C4-2B (cell line): ENCODE measurements around the gene AP4E1.

Experiments used
- CTCF ChIP-seq: fragments of 450-650 bp; conservative IDR thresholded peaks from 2 replicates; pipeline ENCODE4 v1.5.1; 2017; ENCODE audit warnings: mild to moderate bottlenecking
- ZFX ChIP-seq: fragments of 450-650 bp; IDR thresholded peaks from 2 replicates; pipeline ENCODE4 v1.6.1; 2017

- TF ChIP-seq CTCF (no peak), ZFX (no peak)
Observed at GRCh38 chr15:50938525-50938924, 30.0 kb downstream of the AP4E1 start.
